ENCODE data around the gene GSG1L. TPM values are rescaled to one million over a fixed set of nuclear protein-coding genes. Genes with fewer than 3 reads are reported as not detected.

Gene GSG1L
- total and polyA plus RNA-seq, 2 of the 13 experiments (the other 11 are each of a cell fraction or from before 2014, with no cell fraction given) = not detected

DNA sequence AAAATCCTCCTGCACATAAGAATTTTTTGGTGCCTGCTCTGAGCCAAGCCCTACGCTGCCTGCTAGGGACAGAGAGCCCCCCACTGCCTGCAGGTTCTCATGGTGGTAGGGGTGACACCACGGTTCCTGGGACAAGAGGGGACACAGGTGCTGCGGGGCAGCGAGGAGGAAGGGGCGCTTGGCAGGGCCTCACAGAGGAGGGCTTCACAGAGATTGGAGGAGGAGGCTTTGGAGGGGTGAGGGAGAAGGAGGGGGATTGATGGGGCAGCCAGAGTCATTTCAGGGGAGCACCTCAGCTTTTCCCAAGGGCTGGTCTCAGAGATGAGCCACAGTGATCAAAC is 29.8 kb upstream of the GSG1L start:
- ChIA-PET CTCF (ENCODE audit: low intra/inter-chr PET ratio, low total read pairs) (no interaction called here), POLR2A (no interaction called here)
- H3K4me1 ChIP-seq (ENCODE audit: insufficient read depth, low read length) = peaks cover 2% of the 10 kb centered on the region; the same call in 1 of the 2 replicates
- no peak overlapping the region for H3K9ac ChIP-seq (ENCODE audit: insufficient read depth, low read depth, low read length)
- ATAC-seq = no peak
- WGBS (ENCODE audit: low lambda C conversion rate) = 97% methylated on average over 5 of the region's 5 CpGs
- H3K4me3 ChIP-seq (replicated peaks in 1 of 3; ENCODE audit: insufficient read depth in 1 of 3, low read depth in 2 of 3, low read length in 3 of 3) = no peak overlapping the region
- no peaks in the 10 kb centered on the region for H3K9me3 ChIP-seq (ENCODE audit: low read length)
- H3K27ac ChIP-seq (ENCODE audit: extremely low read length, insufficient read depth, low read length) = no peak overlapping the region
- no peak overlapping the region for H3K4me2 ChIP-seq (ENCODE audit: low read depth, low read length)
- FAIRE-seq = no peak
- no peaks in the 10 kb centered on the region for H3K27me3 ChIP-seq (ENCODE audit: control insufficient read depth in 1 of 2, insufficient read depth in 2 of 2, low read length in 2 of 2)
- H2AFZ ChIP-seq (ENCODE audit: low read length) = no peak overlapping the region
- H3K36me3 ChIP-seq (replicated peaks in 1 of 2; ENCODE audit: control insufficient read depth in 1 of 2, insufficient read depth in 2 of 2, low read length in 2 of 2) = peaks cover 8 to 15% of the 10 kb centered on the region in 2 experiments; a peak in 4 of 5 replicates
- no TSS peak for BruUV-seq (replicated peaks)
- intact Hi-C loops (cut with micrococcal nuclease; ENCODE audit: unreplicated experiment) = no loop called here
- DNase-seq (ENCODE audit: low spot score) = no peak
- no peaks in the 10 kb centered on the region for H4K20me1 ChIP-seq (ENCODE audit: insufficient read depth, low read length)
- H3K79me2 ChIP-seq (ENCODE audit: insufficient read depth, low read length) = no peaks in the 10 kb centered on the region
- in situ Hi-C loops (cut with HindIII; ENCODE audit: extremely low pct_ligation_motif_present, low pct_unique_long_range_greater_than_20kb) = no loop called here
- TF ChIP-seq THAP11 (CRISPR knock-in tag; IDR thresholded peaks at IDR 0.05) (no peak), TAF15 (IDR thresholded peaks at IDR 0.05; ENCODE audit: low read depth, low read length, poor library complexity, severe bottlenecking) (no peak), SALL1 (CRISPR knock-in tag; IDR thresholded peaks at IDR 0.05) (no peak), SRSF4 (IDR thresholded peaks at IDR 0.05; ENCODE audit: low read depth, low read length, poor library complexity, severe bottlenecking) (no peak), NCOA1 (CRISPR knock-in tag; IDR thresholded peaks at IDR 0.05) (no peak), ZNF260 (CRISPR knock-in tag; IDR thresholded peaks at IDR 0.05; ENCODE audit: borderline replicate concordance, low read depth) (no peak), REL (CRISPR knock-in tag; conservative IDR thresholded peaks at IDR 0.05) (no peak)
- TF ChIP-seq, protein P1, sequence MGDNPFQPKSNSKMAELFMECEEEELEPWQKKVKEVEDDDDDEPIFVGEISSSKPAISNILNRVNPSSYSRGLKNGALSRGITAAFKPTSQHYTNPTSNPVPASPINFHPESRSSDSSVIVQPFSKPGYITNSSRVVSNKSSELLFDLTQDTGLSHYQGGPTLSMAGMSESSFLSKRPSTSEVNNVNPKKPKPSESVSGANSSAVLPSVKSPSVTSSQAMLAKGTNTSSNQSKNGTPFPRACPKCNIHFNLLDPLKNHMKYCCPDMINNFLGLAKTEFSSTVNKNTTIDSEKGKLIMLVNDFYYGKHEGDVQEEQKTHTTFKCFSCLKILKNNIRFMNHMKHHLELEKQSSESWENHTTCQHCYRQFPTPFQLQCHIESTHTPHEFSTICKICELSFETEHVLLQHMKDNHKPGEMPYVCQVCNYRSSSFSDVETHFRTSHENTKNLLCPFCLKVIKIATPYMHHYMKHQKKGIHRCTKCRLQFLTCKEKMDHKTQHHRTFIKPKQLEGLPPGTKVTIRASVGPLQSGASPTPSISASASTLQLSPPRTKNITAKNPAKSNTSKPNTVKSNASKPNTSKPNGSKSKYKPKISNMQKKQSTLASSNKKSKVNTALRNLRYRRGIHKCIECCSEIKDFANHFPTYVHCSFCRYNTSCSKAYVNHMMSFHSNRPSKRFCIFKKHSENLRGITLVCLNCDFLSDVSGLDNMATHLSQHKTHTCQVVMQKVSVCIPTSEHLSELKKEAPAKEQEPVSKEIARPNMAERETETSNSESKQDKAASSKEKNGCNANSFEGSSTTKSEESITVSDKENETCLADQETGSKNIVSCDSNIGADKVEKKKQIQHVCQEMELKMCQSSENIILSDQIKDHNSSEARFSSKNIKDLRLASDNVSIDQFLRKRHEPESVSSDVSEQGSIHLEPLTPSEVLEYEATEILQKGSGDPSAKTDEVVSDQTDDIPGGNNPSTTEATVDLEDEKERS (CRISPR knock-in tag; IDR thresholded peaks at IDR 0.05) = no peak
- TF ChIP-seq, protein P2, sequence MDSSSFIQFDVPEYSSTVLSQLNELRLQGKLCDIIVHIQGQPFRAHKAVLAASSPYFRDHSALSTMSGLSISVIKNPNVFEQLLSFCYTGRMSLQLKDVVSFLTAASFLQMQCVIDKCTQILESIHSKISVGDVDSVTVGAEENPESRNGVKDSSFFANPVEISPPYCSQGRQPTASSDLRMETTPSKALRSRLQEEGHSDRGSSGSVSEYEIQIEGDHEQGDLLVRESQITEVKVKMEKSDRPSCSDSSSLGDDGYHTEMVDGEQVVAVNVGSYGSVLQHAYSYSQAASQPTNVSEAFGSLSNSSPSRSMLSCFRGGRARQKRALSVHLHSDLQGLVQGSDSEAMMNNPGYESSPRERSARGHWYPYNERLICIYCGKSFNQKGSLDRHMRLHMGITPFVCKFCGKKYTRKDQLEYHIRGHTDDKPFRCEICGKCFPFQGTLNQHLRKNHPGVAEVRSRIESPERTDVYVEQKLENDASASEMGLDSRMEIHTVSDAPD (CRISPR knock-in tag; IDR thresholded peaks at IDR 0.05) = no peak
- TF ChIP-seq, protein P3, sequence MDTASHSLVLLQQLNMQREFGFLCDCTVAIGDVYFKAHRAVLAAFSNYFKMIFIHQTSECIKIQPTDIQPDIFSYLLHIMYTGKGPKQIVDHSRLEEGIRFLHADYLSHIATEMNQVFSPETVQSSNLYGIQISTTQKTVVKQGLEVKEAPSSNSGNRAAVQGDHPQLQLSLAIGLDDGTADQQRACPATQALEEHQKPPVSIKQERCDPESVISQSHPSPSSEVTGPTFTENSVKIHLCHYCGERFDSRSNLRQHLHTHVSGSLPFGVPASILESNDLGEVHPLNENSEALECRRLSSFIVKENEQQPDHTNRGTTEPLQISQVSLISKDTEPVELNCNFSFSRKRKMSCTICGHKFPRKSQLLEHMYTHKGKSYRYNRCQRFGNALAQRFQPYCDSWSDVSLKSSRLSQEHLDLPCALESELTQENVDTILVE (CRISPR knock-in tag; IDR thresholded peaks at IDR 0.05) = no peak
- TF ChIP-seq, protein P4, sequence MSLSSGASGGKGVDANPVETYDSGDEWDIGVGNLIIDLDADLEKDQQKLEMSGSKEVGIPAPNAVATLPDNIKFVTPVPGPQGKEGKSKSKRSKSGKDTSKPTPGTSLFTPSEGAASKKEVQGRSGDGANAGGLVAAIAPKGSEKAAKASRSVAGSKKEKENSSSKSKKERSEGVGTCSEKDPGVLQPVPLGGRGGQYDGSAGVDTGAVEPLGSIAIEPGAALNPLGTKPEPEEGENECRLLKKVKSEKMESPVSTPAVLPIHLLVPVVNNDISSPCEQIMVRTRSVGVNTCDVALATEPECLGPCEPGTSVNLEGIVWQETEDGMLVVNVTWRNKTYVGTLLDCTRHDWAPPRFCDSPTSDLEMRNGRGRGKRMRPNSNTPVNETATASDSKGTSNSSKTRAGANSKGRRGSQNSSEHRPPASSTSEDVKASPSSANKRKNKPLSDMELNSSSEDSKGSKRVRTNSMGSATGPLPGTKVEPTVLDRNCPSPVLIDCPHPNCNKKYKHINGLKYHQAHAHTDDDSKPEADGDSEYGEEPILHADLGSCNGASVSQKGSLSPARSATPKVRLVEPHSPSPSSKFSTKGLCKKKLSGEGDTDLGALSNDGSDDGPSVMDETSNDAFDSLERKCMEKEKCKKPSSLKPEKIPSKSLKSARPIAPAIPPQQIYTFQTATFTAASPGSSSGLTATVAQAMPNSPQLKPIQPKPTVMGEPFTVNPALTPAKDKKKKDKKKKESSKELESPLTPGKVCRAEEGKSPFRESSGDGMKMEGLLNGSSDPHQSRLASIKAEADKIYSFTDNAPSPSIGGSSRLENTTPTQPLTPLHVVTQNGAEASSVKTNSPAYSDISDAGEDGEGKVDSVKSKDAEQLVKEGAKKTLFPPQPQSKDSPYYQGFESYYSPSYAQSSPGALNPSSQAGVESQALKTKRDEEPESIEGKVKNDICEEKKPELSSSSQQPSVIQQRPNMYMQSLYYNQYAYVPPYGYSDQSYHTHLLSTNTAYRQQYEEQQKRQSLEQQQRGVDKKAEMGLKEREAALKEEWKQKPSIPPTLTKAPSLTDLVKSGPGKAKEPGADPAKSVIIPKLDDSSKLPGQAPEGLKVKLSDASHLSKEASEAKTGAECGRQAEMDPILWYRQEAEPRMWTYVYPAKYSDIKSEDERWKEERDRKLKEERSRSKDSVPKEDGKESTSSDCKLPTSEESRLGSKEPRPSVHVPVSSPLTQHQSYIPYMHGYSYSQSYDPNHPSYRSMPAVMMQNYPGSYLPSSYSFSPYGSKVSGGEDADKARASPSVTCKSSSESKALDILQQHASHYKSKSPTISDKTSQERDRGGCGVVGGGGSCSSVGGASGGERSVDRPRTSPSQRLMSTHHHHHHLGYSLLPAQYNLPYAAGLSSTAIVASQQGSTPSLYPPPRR (CRISPR knock-in tag; IDR thresholded peaks at IDR 0.05; ENCODE audit: borderline replicate concordance) = no peak

Data from HepG2 (cell line).